ENCODE measurements around the gene FMN1.

GRCh38 chr15:32888221-32888761 is 306.2 kb downstream of the FMN1 start:
- TF ChIP-seq CTCF (IDR thresholded peaks at IDR 0.05 in 8 of 11, conservative IDR thresholded peaks at IDR 0.05 in 3 of 11) (no peak), POLR2AphosphoS5 (IDR thresholded peaks at IDR 0.05) (no peak), POLR2A (IDR thresholded peaks at IDR 0.05) (no peak)
